ENCODE measurements around the gene RNF144A.

- TF ChIP-seq CTCF (IDR thresholded peaks at IDR 0.05) (no peak), POLR2A (IDR thresholded peaks at IDR 0.05) (no peak)
Observed at GRCh38 chr2:7060631-7061449, 143.6 kb downstream of the RNF144A start.

Data from testis (tissue), 2 donors.